IMR-90 (cell line): Measurements from ENCODE around the gene CREG2. TPM values are rescaled to one million over a fixed set of nuclear protein-coding genes. Genes with fewer than 3 reads are reported as not detected.

ENCODE experiments used
- ATAC-seq: fragments of 200-7000 bp; cut with Tn5 transposase; 2 replicates; pipeline ENCODE4 v1.9.1; 2020; ENCODE audit warnings: low read depth, mild to moderate bottlenecking, moderate library complexity
- BruUV-seq: library from RNA; stranded (reverse); fragments of 400-500 nt; replicated peaks from 2 replicates; lab custom pipeline; 2021; lab: Mats Ljungman, UMichigan
- CTCF ChIA-PET: fragments of 300-600 bp; formaldehyde crosslinking; extraction: SDS; loops from one replicate; lab custom pipeline; 2021; ENCODE audit warnings: antibody characterized with exemption; lab: Yijun Ruan, JAX
- POLR2A ChIA-PET: fragments of 300-600 bp; sonication (Branson Sonifier 250); formaldehyde crosslinking; loops from one replicate; lab custom pipeline; 2022; ENCODE audit warnings: antibody characterized with exemption; ENCODE audit not compliant: unreplicated experiment; lab: Charles Lee
- DNase-seq: peaks from one replicate; pipeline ENCODE4 v3.0.0; 2013
- H2AFZ ChIP-seq: replicated peaks from 2 replicates; pipeline ENCODE3; 2013; ENCODE audit warnings: low read length, mild to moderate bottlenecking; ENCODE audit not compliant: poor library complexity
- H2AK5ac ChIP-seq: 2 replicates; pipeline ENCODE4 v1.6.1; 2013; ENCODE audit warnings: low read depth, low read length, inconsistent platforms
- H2AK9ac ChIP-seq: replicated peaks from 2 replicates; pipeline ENCODE3; 2013; ENCODE audit warnings: mild to moderate bottlenecking, low read depth, low read length, moderate library complexity; ENCODE audit not compliant: poor library complexity
- H2BK120ac ChIP-seq: 2 replicates; pipeline ENCODE4 v1.6.1; 2013; ENCODE audit warnings: low read depth, low read length, inconsistent platforms
- H2BK15ac ChIP-seq: 3 replicates; pipeline ENCODE4 v1.6.1; 2013; ENCODE audit warnings: low read depth, low read length, inconsistent platforms
- H2BK20ac ChIP-seq: 2 replicates; pipeline ENCODE4 v1.6.1; 2013; ENCODE audit warnings: low read depth, mild to moderate bottlenecking, inconsistent platforms, low read length, moderate library complexity
- H2BK5ac ChIP-seq: 2 replicates; pipeline ENCODE4 v1.6.1; 2013; ENCODE audit warnings: mild to moderate bottlenecking, low read depth, low read length, inconsistent platforms; ENCODE audit not compliant: poor library complexity, severe bottlenecking
- H3K14ac ChIP-seq: replicated peaks from 2 replicates; pipeline ENCODE4 v1.6.1; 2013; ENCODE audit warnings: low read depth, low read length, inconsistent platforms
- H3K18ac ChIP-seq: 2 replicates; pipeline ENCODE4 v1.6.1; 2013; ENCODE audit warnings: low read depth, low read length, control low read depth
- H3K23ac ChIP-seq: 2 replicates; pipeline ENCODE4 v1.6.1; 2013; ENCODE audit warnings: low read depth, low read length, inconsistent platforms
- H3K27ac ChIP-seq: 2 replicates; pipeline ENCODE4 v1.5.1; 2013; ENCODE audit warnings: mild to moderate bottlenecking, control low read depth, low read length; ENCODE audit not compliant: insufficient read depth
- H3K27me3 ChIP-seq: 2 replicates; pipeline ENCODE4 v1.6.1; 2013; ENCODE audit warnings: low read length; ENCODE audit not compliant: control insufficient read depth, insufficient read depth
- H3K36me3 ChIP-seq: 2 replicates; pipeline ENCODE4 v1.6.1; 2013; ENCODE audit warnings: low read length, mixed read lengths; ENCODE audit not compliant: control insufficient read depth, insufficient read depth
- H3K4ac ChIP-seq: 2 replicates; pipeline ENCODE4 v1.6.1; 2013; ENCODE audit warnings: low read depth, low read length, inconsistent platforms
- H3K4me1 ChIP-seq: 2 replicates; pipeline ENCODE4 v1.6.1; 2013; ENCODE audit warnings: low read length, mixed read lengths; ENCODE audit not compliant: control insufficient read depth, insufficient read depth
- H3K4me2 ChIP-seq: 2 replicates; pipeline ENCODE4 v1.6.1; 2013; ENCODE audit warnings: low read depth, mild to moderate bottlenecking, control low read depth, low read length, moderate library complexity
- H3K4me3 ChIP-seq: 2 replicates; pipeline ENCODE4 v1.5.1; 2013; ENCODE audit warnings: low read depth, mild to moderate bottlenecking, control low read depth, low read length, moderate library complexity; ENCODE audit not compliant: insufficient read depth
- H3K56ac ChIP-seq: 2 replicates; pipeline ENCODE4 v1.6.1; 2013; ENCODE audit warnings: low read length, inconsistent platforms; ENCODE audit not compliant: insufficient read depth; ENCODE audit errors: extremely low read depth
- H3K79me1 ChIP-seq, 2 experiments: 2 replicates each; pipeline ENCODE4 v1.6.1; 2013; ENCODE audit warnings: low read length in 2 of 2, inconsistent platforms in 1 of 2, low read depth in 1 of 2
- H3K9ac ChIP-seq: 2 replicates; pipeline ENCODE4 v1.6.1; 2013; ENCODE audit warnings: low read depth, low read length, control low read depth
- H3K9me1 ChIP-seq: 2 replicates; pipeline ENCODE4 v1.6.1; 2013; ENCODE audit warnings: low read length, inconsistent platforms; ENCODE audit not compliant: insufficient read depth
- H3K9me3 ChIP-seq: 2 replicates; pipeline ENCODE4 v1.6.1; 2013; ENCODE audit warnings: low read length; ENCODE audit not compliant: control insufficient read depth, insufficient read depth
- H4K20me1 ChIP-seq: 2 replicates; pipeline ENCODE4 v1.6.1; 2013; ENCODE audit warnings: low read length, inconsistent platforms; ENCODE audit not compliant: insufficient read depth
- H4K5ac ChIP-seq: 2 replicates; pipeline ENCODE4 v1.6.1; 2013; ENCODE audit warnings: mild to moderate bottlenecking, low read depth, low read length, control low read depth
- H4K8ac ChIP-seq, 2 experiments: 2 replicates each; pipeline ENCODE4 v1.6.1; 2013; ENCODE audit warnings: low read depth in 2 of 2, low read length in 2 of 2, control low read depth in 1 of 2, inconsistent platforms in 1 of 2
- H4K91ac ChIP-seq: 2 replicates; pipeline ENCODE4 v1.6.1; 2013; ENCODE audit warnings: low read depth, low read length, inconsistent platforms; ENCODE audit not compliant: insufficient read depth
- BHLHE40 ChIP-seq: fragments of 150-350 bp; IDR thresholded peaks from 2 replicates; pipeline ENCODE4 v1.6.1; 2016; ENCODE audit warnings: mild to moderate bottlenecking, low read depth, low read length
- CEBPB ChIP-seq: IDR thresholded peaks from 2 replicates; pipeline ENCODE4 v1.6.1; 2012; ENCODE audit warnings: low read depth, low read length, improper control_type of control experiment
- CHD1 ChIP-seq: IDR thresholded peaks from 2 replicates; pipeline ENCODE4 v1.6.1; 2012; ENCODE audit warnings: low read depth, low read length, improper control_type of control experiment
- FOS ChIP-seq: fragments of 150-350 bp; IDR thresholded peaks from 2 replicates; pipeline ENCODE4 v1.6.1; 2016; ENCODE audit warnings: low read depth, low read length
- MAFK ChIP-seq: IDR thresholded peaks from 2 replicates; pipeline ENCODE4 v1.6.1; 2012; ENCODE audit warnings: low read depth, low read length, improper control_type of control experiment
- MAZ ChIP-seq: IDR thresholded peaks from 2 replicates; pipeline ENCODE4 v1.6.1; 2012; ENCODE audit warnings: low read depth, mild to moderate bottlenecking, low read length, improper control_type of control experiment, moderate library complexity, borderline replicate concordance
- MXI1 ChIP-seq: IDR thresholded peaks from 2 replicates; pipeline ENCODE4 v1.6.1; 2012; ENCODE audit warnings: low read depth, mild to moderate bottlenecking, low read length, moderate library complexity, borderline replicate concordance
- NFE2L2 ChIP-seq: fragments of 150-350 bp; IDR thresholded peaks from 2 replicates; pipeline ENCODE4 v1.6.1; 2016; ENCODE audit warnings: low read depth, mild to moderate bottlenecking, low read length
- POLR2A ChIP-seq: IDR thresholded peaks from 2 replicates; pipeline ENCODE4 v1.6.1; 2012; ENCODE audit warnings: mild to moderate bottlenecking, low read depth, low read length
- RAD21 ChIP-seq: IDR thresholded peaks from 2 replicates; pipeline ENCODE4 v1.6.1; 2012; ENCODE audit warnings: low read length, improper control_type of control experiment
- RCOR1 ChIP-seq: IDR thresholded peaks from 2 replicates; pipeline ENCODE4 v1.6.1; 2012; ENCODE audit warnings: mild to moderate bottlenecking, low read length, improper control_type of control experiment; ENCODE audit not compliant: insufficient replicate concordance
- RFX5 ChIP-seq: IDR thresholded peaks from 2 replicates; pipeline ENCODE4 v1.8.0; 2012; ENCODE audit warnings: low read depth, mild to moderate bottlenecking, low read length, moderate library complexity
- SMC3 ChIP-seq: fragments of 150-350 bp; IDR thresholded peaks from 2 replicates; pipeline ENCODE4 v1.6.1; 2016; ENCODE audit warnings: low read depth, mild to moderate bottlenecking, antibody characterized with exemption, low read length, moderate library complexity
- WGBS, 2 experiments: methylation state at CpG; one replicate each; pipeline versions ENCODE4 v1.1.5 to v1.1.7; 2013; ENCODE audit warnings: missing lambda C conversion rate in 2 of 2; ENCODE audit not compliant: insufficient read length in 1 of 2; ENCODE audit errors: extremely low coverage in 2 of 2; 5-methylcytosine and 5-hydroxymethylcytosine counted together
- dilution Hi-C: fragments of 300-500 bp; cut with HindIII; formaldehyde crosslinking; loops from one replicate; pipeline ENCODE4 v1.14.3; 2018; ENCODE audit warnings: low sequenced_read_pairs; ENCODE audit not compliant: unreplicated experiment
- in situ Hi-C: fragments of 300-500 bp; cut with MboI; formaldehyde crosslinking; loops from 3 replicates; pipeline ENCODE4 v1.14.3; 2019; ENCODE audit warnings: low sequenced_read_pairs, inconsistent platforms, mixed read lengths
- intact Hi-C: fragments of 100-400 bp; cut with micrococcal nuclease; formaldehyde crosslinking; loops from 2 replicates; pipeline ENCODE4 v1.10.0; 2022
- polyA plus RNA-seq, 3 experiments: library from polyadenylated mRNA; depleted of rRNA; stranded (reverse); fragments of >200 nt; gene quantifications; 2 replicates each; pipeline ENCODE4 v1.2.3, GENCODE V29; 2012; ENCODE audit warnings: low replicate concordance in 1 of 3
- total RNA-seq: library from RNA; depleted of rRNA; stranded (reverse); fragments of >200 nt; gene quantifications from 2 replicates; pipeline ENCODE4 v1.2.3, GENCODE V29; 2012
- TF ChIP-seq, protein P1 (sequence below): conservative IDR thresholded peaks from 2 replicates; pipeline ENCODE4 v1.5.1; 2012; ENCODE audit warnings: mild to moderate bottlenecking, low read depth, low read length, improper control_type of control experiment
- TF ChIP-seq, protein P2 (sequence below): fragments of 150-350 bp; IDR thresholded peaks from 2 replicates; pipeline ENCODE4 v1.6.1; 2017; ENCODE audit warnings: mild to moderate bottlenecking, antibody characterized with exemption, low read length, low read depth
- TF ChIP-seq, protein P3 (sequence below): fragments of 150-350 bp; IDR thresholded peaks from 2 replicates; pipeline ENCODE4 v1.6.1; 2016; ENCODE audit warnings: low read depth, mild to moderate bottlenecking, low read length, moderate library complexity, borderline replicate concordance

The CREG2 gene
- total and polyA plus RNA-seq, 2 of the 4 experiments (the other 2 are of a cell fraction) = 0.17 TPM; not detected in 1

- no peak overlapping the region for H2BK5ac ChIP-seq
- no peaks in the 10 kb centered on the region for H3K9me1 ChIP-seq
- H3K4ac ChIP-seq = no peak overlapping the region
- no peak overlapping the region for H4K5ac ChIP-seq
- H3K9me3 ChIP-seq = no peaks in the 10 kb centered on the region
- no peaks in the 10 kb centered on the region for H3K36me3 ChIP-seq
- H2AFZ ChIP-seq = no peak overlapping the region
- no peak overlapping the region for H2AK9ac ChIP-seq
- BruUV-seq = no TSS peak
- H4K8ac ChIP-seq = no peak overlapping the region
- H3K4me3 ChIP-seq = no peak overlapping the region
- H3K14ac ChIP-seq = no peak overlapping the region
- H3K23ac ChIP-seq = no peak overlapping the region
- DNase-seq (no peak), ATAC-seq (no peak)
- H2BK15ac ChIP-seq = no peak overlapping the region
- no peak overlapping the region for H3K4me2 ChIP-seq
- 80% methylated on average over 1 of the region's 7 CpGs; no CpG with 5 or more reads in 1 of the 2 experiments for WGBS, 2 experiments
- no peak overlapping the region for H3K56ac ChIP-seq
- no peak overlapping the region for H4K91ac ChIP-seq
- no peak overlapping the region for H3K18ac ChIP-seq
- peaks cover 44% of the 10 kb centered on the region for H3K27me3 ChIP-seq
- in situ Hi-C loops (no loop called here), intact Hi-C loops (no loop called here), dilution Hi-C loops (no loop called here)
- TF ChIP-seq, protein P1, sequence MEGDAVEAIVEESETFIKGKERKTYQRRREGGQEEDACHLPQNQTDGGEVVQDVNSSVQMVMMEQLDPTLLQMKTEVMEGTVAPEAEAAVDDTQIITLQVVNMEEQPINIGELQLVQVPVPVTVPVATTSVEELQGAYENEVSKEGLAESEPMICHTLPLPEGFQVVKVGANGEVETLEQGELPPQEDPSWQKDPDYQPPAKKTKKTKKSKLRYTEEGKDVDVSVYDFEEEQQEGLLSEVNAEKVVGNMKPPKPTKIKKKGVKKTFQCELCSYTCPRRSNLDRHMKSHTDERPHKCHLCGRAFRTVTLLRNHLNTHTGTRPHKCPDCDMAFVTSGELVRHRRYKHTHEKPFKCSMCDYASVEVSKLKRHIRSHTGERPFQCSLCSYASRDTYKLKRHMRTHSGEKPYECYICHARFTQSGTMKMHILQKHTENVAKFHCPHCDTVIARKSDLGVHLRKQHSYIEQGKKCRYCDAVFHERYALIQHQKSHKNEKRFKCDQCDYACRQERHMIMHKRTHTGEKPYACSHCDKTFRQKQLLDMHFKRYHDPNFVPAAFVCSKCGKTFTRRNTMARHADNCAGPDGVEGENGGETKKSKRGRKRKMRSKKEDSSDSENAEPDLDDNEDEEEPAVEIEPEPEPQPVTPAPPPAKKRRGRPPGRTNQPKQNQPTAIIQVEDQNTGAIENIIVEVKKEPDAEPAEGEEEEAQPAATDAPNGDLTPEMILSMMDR = no peak
- no peak for TF ChIP-seq NFE2L2
- TF ChIP-seq SMC3 = no peak
- no peak for TF ChIP-seq CEBPB
- TF ChIP-seq RFX5 = no peak
- no peak for TF ChIP-seq MAZ
- TF ChIP-seq FOS = no peak
- TF ChIP-seq RCOR1 = no peak
- TF ChIP-seq MAFK = no peak
- no peak for TF ChIP-seq POLR2A
- TF ChIP-seq, protein P2, sequence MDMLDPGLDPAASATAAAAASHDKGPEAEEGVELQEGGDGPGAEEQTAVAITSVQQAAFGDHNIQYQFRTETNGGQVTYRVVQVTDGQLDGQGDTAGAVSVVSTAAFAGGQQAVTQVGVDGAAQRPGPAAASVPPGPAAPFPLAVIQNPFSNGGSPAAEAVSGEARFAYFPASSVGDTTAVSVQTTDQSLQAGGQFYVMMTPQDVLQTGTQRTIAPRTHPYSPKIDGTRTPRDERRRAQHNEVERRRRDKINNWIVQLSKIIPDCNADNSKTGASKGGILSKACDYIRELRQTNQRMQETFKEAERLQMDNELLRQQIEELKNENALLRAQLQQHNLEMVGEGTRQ = no peak
- TF ChIP-seq, protein P3, sequence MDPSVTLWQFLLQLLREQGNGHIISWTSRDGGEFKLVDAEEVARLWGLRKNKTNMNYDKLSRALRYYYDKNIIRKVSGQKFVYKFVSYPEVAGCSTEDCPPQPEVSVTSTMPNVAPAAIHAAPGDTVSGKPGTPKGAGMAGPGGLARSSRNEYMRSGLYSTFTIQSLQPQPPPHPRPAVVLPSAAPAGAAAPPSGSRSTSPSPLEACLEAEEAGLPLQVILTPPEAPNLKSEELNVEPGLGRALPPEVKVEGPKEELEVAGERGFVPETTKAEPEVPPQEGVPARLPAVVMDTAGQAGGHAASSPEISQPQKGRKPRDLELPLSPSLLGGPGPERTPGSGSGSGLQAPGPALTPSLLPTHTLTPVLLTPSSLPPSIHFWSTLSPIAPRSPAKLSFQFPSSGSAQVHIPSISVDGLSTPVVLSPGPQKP = no peak
- no peak for TF ChIP-seq RAD21
- TF ChIP-seq MXI1 = no peak
- TF ChIP-seq BHLHE40 = no peak
- TF ChIP-seq CHD1 = no peak
- H3K79me1 ChIP-seq = no peaks in the 10 kb centered on the region
- H3K27ac ChIP-seq = no peak overlapping the region
- no peaks in the 10 kb centered on the region for H3K4me1 ChIP-seq
- ChIA-PET CTCF (no interaction called here), POLR2A (no interaction called here)
- no peak overlapping the region for H3K9ac ChIP-seq
- no peak overlapping the region for H2BK120ac ChIP-seq
- H2BK20ac ChIP-seq = no peak overlapping the region
- H4K20me1 ChIP-seq = no peaks in the 10 kb centered on the region
- H2AK5ac ChIP-seq = no peak overlapping the region
Observed at GRCh38 chr2:101364878-101365277, 22.4 kb downstream of the CREG2 start.
